Astrocyte (in vitro differentiated cells and primary cell): Measurements from ENCODE around the gene CACNA2D4. TPM values are rescaled to one million over a fixed set of nuclear protein-coding genes. Genes with fewer than 3 reads are reported as not detected.

Source experiments
- DNase-seq: peaks from one replicate; pipeline ENCODE4 v3.0.0-alpha.2; 2010; ENCODE audit warnings: low read depth
- FAIRE-seq: peaks from 2 replicates; lab custom pipeline; 2011; peaks lifted over from hg19 to GRCh38; lab: Jason Lieb, UNC
- H2AFZ ChIP-seq: 2 replicates; pipeline ENCODE4 v1.6.0; 2012; ENCODE audit warnings: low read depth, low read length, inconsistent platforms
- H3K27ac ChIP-seq: 2 replicates; pipeline ENCODE4 v1.5.1; 2011; ENCODE audit warnings: low read depth, low read length, inconsistent platforms
- H3K27me3 ChIP-seq: 2 replicates; pipeline ENCODE4 v1.6.0; 2011; ENCODE audit warnings: low read length, inconsistent platforms; ENCODE audit not compliant: insufficient read depth
- H3K36me3 ChIP-seq: 2 replicates; pipeline ENCODE4 v1.5.1; 2011; ENCODE audit warnings: low read length, inconsistent platforms; ENCODE audit not compliant: insufficient read depth
- H3K4me1 ChIP-seq: 2 replicates; pipeline ENCODE4 v1.5.1; 2011; ENCODE audit warnings: low read length, inconsistent platforms; ENCODE audit not compliant: insufficient read depth
- H3K4me2 ChIP-seq: 2 replicates; pipeline ENCODE4 v1.6.0; 2012; ENCODE audit warnings: low read length, inconsistent platforms
- H3K4me3 ChIP-seq: 2 replicates; pipeline ENCODE4 v1.5.1; 2011; ENCODE audit warnings: low read depth, mild to moderate bottlenecking, low read length, inconsistent platforms; ENCODE audit not compliant: insufficient read depth
- H3K79me2 ChIP-seq: 2 replicates; pipeline ENCODE4 v1.6.0; 2012; ENCODE audit warnings: mild to moderate bottlenecking, low read length, inconsistent platforms; ENCODE audit not compliant: insufficient read depth
- H3K9ac ChIP-seq: 2 replicates; pipeline ENCODE4 v1.6.0; 2012; ENCODE audit warnings: mild to moderate bottlenecking, low read length, inconsistent platforms
- H3K9me3 ChIP-seq: 2 replicates; pipeline ENCODE4 v1.5.1; 2012; ENCODE audit warnings: low read depth, mild to moderate bottlenecking, low read length, inconsistent platforms; ENCODE audit not compliant: insufficient read depth
- H4K20me1 ChIP-seq: 2 replicates; pipeline ENCODE4 v1.6.0; 2012; ENCODE audit warnings: low read length, inconsistent platforms; ENCODE audit not compliant: insufficient read depth
- H3K27ac Mint-ChIP-seq: one replicate; pipeline ENCODE4 v1.8.0; 2021; ENCODE audit warnings: mild to moderate bottlenecking, mixed read lengths; ENCODE audit not compliant: unreplicated experiment
- H3K27me3 Mint-ChIP-seq: one replicate; pipeline ENCODE4 v1.8.0; 2021; ENCODE audit warnings: low read depth, mixed read lengths; ENCODE audit not compliant: unreplicated experiment
- H3K36me3 Mint-ChIP-seq: one replicate; pipeline ENCODE4 v1.8.0; 2021; ENCODE audit warnings: low read depth, mixed read lengths; ENCODE audit not compliant: unreplicated experiment
- H3K4me1 Mint-ChIP-seq: one replicate; pipeline ENCODE4 v1.8.0; 2021; ENCODE audit warnings: low read depth, mixed read lengths; ENCODE audit not compliant: unreplicated experiment
- H3K4me3 Mint-ChIP-seq: one replicate; pipeline ENCODE4 v1.8.0; 2021; ENCODE audit warnings: mild to moderate bottlenecking, moderate library complexity, mixed read lengths; ENCODE audit not compliant: unreplicated experiment
- H3K9me3 Mint-ChIP-seq: one replicate; pipeline ENCODE4 v1.8.0; 2021; ENCODE audit warnings: mild to moderate bottlenecking, mixed read lengths; ENCODE audit not compliant: unreplicated experiment
- CTCF ChIP-seq: IDR thresholded peaks from 2 replicates; pipeline ENCODE4 v1.5.1; 2011; ENCODE audit warnings: low read depth, mild to moderate bottlenecking, inconsistent platforms, low read length, moderate library complexity; ENCODE audit not compliant: insufficient read depth
- EZH2 ChIP-seq: IDR thresholded peaks from 2 replicates; pipeline ENCODE4 v1.6.1; 2012; ENCODE audit warnings: mild to moderate bottlenecking, low read length, inconsistent platforms; ENCODE audit not compliant: insufficient read depth
- total RNA-seq: library from RNA; stranded (reverse); gene quantifications from 2 replicates; pipeline ENCODE4 v1.2.1, GENCODE V29; 2021

The CACNA2D4 gene
- total RNA-seq, 1 donor from 2014 or later = 0.09 TPM

DNA sequence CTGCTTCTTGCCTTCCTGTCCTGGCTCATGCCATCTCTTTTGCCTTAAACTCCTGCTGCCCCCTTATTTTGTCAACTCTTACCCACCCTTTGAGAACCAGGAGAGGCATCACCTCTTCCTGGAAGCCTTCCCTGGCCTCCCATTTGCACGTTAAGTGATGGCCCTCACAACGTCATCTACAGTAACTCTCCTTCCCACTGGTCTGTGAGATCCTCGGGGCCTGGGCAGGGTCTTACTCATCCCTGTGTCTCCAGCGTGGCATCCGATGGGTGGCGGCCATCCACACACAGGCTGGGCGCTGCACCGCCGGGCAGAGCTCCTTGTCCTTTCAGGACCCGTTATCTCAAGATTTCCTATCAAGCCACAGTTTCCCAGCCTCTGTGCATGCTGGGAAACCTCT is 16.8 kb upstream of the CACNA2D4 start:
- H3K4me3 ChIP-seq = no peak overlapping the region
- Mint-ChIP-seq H3K4me3 (no peak overlapping the region), H3K27ac (no peak overlapping the region)

GRCh38 chr12:1934831-1935230 is 16.4 kb upstream of the CACNA2D4 start:
- Histone ChIP-seq H3K27ac (no peak overlapping the region), H3K9ac (no peak overlapping the region), H3K4me1 (peaks cover 36% of the 10 kb centered on the region), H4K20me1 (peaks cover 6% of the 10 kb centered on the region), H3K9me3 (no peaks in the 10 kb centered on the region), H2AFZ (no peak overlapping the region), H3K4me2 (no peak overlapping the region), H3K4me3 (no peak overlapping the region), H3K27me3 (no peaks in the 10 kb centered on the region), H3K36me3 (peaks cover 3% of the 10 kb centered on the region), H3K79me2 (no peaks in the 10 kb centered on the region)
- Mint-ChIP-seq H3K9me3 (peaks cover 3% of the 10 kb centered on the region), H3K27me3 (peaks cover 6% of the 10 kb centered on the region), H3K4me1 (peaks cover 6% of the 10 kb centered on the region), H3K27ac (no peak overlapping the region), H3K4me3 (no peak overlapping the region), H3K36me3 (peaks cover 2% of the 10 kb centered on the region)
- no peak for TF ChIP-seq CTCF
- FAIRE-seq (no peak), DNase-seq (no peak)

More for the DNA sequence above, 16.8 kb upstream of the CACNA2D4 start:
- Histone ChIP-seq H3K27ac (no peak overlapping the region), H3K4me1 (peaks cover 37% of the 10 kb centered on the region), H2AFZ (no peak overlapping the region), H3K9me3 (no peaks in the 10 kb centered on the region), H3K36me3 (peaks cover 3% of the 10 kb centered on the region), H3K79me2 (no peaks in the 10 kb centered on the region), H3K27me3 (no peaks in the 10 kb centered on the region), H3K4me2 (no peak overlapping the region), H4K20me1 (peaks cover 6% of the 10 kb centered on the region), H3K9ac (no peak overlapping the region)
- H3K36me3 Mint-ChIP-seq = peaks cover 4% of the 10 kb centered on the region
- no peak for TF ChIP-seq EZH2
- no peak for TF ChIP-seq CTCF
- no peak for FAIRE-seq
- peaks cover 6% of the 10 kb centered on the region for H3K27me3 Mint-ChIP-seq
- peaks cover 6% of the 10 kb centered on the region for H3K4me1 Mint-ChIP-seq
- DNase-seq = no peak
- peaks cover 3% of the 10 kb centered on the region for H3K9me3 Mint-ChIP-seq

GRCh38 chr12:1934068-1934467 is 15.6 kb upstream of the CACNA2D4 start:
- TF ChIP-seq CTCF (no peak), EZH2 (no peak)
- Histone ChIP-seq H3K9ac (no peak overlapping the region), H3K79me2 (no peaks in the 10 kb centered on the region), H4K20me1 (peaks cover 6% of the 10 kb centered on the region), H3K27ac (no peak overlapping the region), H3K4me2 (no peak overlapping the region), H2AFZ (no peak overlapping the region), H3K36me3 (peaks cover 3% of the 10 kb centered on the region), H3K27me3 (no peaks in the 10 kb centered on the region), H3K9me3 (no peaks in the 10 kb centered on the region), H3K4me3 (no peak overlapping the region), H3K4me1 (peaks cover 34% of the 10 kb centered on the region)
- DNase-seq (no peak), FAIRE-seq (no peak)
- peaks cover 6% of the 10 kb centered on the region for H3K4me1 Mint-ChIP-seq
- peaks cover 8% of the 10 kb centered on the region for H3K27me3 Mint-ChIP-seq
- no peak overlapping the region for H3K4me3 Mint-ChIP-seq
- no peak overlapping the region for H3K27ac Mint-ChIP-seq
- H3K36me3 Mint-ChIP-seq = peaks cover 2% of the 10 kb centered on the region
- H3K9me3 Mint-ChIP-seq = peaks cover 3% of the 10 kb centered on the region
